Measurements from ENCODE around the gene C4orf17. TPM values are rescaled to one million over a fixed set of nuclear protein-coding genes. Genes with fewer than 3 reads are reported as not detected.
"Not testable (repeated sequence)": the region's sequence is repeated elsewhere in the genome, so short reads cannot be mapped to it uniquely, and the experiment has no call there.

The C4orf17 gene
- not detected for total RNA-seq

DNA sequence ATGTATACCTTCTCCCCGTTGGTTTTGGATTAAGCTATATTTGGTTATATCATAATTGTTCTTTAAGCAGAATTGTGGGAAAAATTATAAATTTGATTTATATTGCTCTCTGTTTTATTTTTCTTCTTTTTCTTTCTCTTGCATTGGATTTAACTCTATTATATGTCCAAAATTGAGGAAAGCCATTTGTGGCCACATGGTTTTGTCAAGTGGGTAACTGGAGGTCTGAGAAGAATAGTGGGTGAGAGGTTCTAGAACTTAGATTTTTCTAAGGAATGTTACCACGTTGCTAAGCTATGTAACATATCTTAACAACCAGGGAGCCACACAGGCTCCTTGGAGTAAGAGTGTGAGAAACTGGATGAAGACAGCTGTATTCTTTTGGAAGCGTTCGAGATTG, at the start of gene C4orf17:
Gene C4orf17, plus strand, starts transcription at position 301 of the 400 bp plus-strand sequence. CDS start 2,061 bp downstream, outside the sequence.
- no peak for DNase-seq (ENCODE audit: low spot score)

DNA sequence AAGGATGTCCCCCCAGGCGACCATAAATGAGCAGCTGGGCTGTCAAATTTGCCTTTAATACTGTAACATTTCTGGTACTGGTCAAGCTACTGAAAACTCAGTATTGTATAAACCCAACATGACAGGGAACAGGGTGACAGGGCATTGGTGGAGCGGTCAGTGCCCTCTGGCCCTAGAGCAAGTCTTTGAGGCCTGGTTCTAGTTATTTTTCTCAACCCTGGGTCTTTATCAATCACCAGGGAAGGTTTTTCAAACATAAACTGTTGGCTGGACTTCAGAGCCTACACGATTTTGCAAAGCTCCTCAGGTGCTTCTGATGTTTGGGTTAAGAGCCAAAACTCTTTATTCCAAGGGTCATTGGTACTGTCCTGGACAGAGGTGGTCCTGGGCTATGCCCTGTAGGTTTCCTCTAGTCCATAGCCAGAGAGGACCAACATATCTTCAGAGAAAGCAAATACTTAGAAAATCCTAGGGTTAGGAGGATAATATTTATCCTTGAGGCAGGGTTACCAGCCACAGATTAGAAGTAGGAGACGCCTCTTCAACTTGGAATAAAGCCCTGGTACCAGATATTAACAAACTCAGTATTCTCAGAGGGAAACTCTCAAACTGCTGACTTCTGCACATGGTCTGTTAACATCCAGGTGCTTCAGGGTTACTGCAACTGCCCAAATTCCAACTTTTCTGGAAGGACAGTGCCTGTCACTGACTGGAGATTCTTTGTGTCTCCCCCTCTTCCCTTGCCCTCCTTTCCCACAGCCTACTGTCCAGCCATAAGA, 49.0 kb upstream of the C4orf17 start:
- no peak for DNase-seq (ENCODE audit: low spot score)

DNA sequence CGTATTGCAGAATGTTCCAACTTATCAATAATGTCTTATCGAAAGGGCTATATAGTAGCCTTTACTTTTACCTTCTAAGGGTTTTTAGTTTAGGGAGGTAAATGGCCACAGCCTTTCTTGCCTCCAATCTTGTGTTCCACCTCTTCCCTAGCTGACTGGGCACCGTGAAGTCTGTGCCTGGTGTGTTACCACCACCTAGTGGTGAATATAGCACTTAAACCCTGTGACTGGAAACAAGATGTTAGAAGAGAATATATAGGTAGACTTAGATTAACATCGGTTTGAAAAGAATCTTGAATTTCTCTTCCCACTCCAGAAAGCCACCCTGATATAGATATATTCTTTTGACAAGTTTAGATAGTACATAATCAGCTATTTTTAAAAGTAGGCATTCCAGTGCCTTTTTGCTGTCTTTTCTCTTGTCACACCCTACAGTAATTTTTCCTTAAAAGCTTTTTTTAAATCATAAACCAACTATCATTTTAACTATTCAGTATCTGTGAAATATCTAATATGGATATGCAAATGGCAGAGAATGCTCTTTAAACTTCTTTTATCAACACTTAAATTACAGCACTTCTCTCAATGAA, 47.9 kb upstream of the C4orf17 start:
- DNase-seq (ENCODE audit: low spot score) = peak; percentile 64

DNA sequence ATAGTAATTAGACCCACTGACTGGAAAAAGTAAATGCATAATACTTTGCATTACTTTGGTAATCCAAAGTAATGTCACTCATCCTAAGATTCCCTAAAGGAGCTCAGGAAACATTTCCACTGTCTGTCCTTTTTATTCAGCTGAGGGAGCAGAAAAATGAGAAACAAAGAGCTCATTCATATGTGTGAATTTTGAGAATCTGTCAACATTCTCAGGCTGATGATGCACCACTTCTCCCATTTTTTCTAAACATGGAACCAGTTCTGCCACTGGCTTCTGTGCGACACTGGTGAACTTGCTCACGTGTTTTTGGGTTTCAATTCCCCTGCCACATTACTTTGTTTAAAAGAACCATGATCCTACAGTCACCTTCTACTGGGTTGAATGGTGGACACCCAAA, 47.3 kb upstream of the C4orf17 start:
- no peak for DNase-seq (ENCODE audit: low spot score)

DNA sequence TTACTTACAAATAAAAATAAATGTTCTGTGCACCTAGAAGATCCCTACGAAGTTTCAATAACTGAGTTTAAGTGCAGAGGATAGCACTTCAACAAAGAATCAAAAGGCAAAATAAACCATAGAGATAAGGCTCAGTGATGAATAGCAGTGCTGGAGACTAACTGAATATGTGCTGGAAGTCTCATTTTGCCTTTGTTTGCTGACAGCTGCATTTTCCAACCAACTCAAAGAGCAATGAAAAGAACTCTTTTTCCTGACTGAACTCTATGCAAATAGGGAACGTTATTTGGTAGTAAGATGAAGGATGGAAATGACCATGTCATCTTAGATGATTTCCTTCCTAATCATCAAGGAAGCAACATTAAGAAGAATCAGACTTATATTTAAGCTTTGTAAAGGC, 42.9 kb upstream of the C4orf17 start:
- DNase-seq (ENCODE audit: low spot score) = no peak

DNA sequence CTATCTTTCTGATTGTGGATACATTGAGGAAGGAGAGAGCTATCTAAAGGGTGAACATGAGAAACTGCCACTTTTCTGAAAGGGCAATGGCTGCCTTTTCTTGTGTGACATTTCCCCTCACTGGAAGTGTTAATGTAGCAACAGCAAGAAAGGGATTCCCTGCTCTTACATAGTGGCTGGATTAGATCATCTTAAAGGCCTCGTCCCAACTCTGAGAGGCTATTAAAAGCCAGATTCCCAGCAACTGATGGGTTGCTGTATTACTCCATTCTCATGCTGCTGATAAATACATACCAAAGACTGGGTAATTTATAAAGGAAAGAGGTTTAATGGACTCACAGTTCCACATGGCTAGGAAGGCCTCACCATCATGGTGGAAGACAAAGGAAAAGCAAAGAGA, 41.9 kb upstream of the C4orf17 start:
- DNase-seq (ENCODE audit: low spot score) = no peak

DNA sequence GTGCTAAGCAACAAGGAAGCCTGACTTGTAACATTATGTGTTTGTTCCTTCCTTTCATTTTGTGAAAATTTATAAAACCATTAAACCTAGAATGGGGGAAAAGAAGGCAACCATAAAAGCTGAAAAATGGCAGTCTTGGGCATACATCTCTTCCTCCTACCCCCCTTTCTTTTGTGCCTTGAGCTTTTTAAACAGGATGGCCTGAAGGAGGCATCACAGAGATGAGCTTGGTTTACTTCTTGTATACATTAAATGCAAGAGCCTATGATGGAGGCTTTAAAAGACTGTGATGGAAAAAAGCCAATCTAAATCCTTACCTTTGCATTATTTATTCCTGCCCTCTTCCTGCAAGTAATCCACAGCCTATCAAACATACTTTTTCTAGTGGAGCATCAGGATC, 39.5 kb upstream of the C4orf17 start:
- no peak for DNase-seq (ENCODE audit: low spot score)

DNA sequence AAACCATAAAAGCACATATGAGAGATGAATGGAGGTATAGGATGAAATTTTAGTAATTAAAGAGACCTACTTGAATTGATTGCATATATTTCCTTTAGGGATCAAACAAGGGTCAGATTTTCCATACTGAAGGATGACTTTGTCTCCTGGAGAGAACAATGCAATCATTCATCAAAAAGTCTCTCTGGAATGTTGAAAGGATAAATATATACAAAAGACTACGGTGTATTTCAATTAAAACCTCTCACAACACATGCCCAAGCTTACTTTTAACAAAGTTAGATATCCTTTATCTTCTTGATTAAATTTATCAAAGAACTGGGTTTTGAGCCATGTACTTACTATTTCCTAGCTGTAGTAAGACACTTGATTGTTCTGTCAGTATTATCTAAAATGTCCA, 38.9 kb upstream of the C4orf17 start:
- DNase-seq (ENCODE audit: low spot score) = no peak

DNA sequence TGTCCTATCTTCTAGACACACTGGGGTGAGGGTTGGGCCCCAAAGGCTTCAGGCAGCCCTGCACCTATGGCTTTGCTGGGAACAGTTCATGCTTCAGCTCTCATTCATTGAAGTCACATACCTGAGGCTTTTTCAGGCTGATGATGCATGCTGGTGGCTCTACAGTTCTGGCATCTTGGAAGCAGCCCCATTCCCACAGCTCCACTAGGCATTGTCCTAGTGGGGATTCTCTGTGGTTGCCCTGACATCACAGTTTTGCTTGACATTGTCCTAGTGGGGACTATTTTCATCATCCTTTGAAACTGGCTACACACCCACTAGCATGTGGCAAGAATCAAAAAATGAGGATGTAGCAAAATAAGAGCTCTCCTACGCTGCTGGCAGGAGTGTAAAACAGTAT, 37.7 kb upstream of the C4orf17 start:
- DNase-seq (ENCODE audit: low spot score) = no peak

DNA sequence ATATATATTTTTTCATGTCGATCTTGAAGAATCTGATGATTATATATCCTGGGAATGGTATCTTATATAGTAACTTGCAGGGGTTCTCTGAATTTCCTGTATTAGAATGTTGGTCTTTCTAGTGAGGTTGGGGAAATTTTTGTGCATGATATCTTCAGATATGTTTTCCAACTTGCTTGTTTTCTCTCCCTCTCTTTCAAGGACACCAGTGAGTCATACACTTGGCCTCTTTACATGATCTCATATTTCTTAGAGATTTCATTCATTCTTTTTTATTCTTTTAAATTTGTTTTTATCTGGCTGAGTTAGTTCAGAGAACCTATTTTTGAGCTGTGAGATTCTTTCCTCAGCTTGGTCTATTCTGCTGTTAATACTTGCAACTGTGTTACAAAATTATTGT, 27.2 kb upstream of the C4orf17 start:
- DNase-seq (ENCODE audit: low spot score) = no peak

DNA sequence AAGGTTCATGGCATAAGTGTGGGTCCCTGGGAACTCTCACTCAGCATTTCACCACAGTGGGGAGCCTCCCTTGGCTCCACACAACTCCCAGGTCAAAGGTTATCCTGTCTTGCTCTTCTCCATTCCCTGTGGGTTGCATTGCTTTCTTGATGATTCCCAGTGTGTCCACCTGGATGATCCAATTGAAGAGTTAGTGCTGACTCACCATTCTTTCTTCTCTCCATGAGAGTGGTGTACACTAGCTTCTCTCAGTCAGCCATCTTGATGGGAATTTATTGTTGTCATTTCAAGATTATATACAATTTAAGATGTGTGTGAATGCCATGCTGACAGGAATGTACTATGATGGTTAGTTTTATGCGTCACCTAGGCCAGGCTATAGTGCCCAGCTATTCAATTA, 25.6 kb upstream of the C4orf17 start:
- no peak for DNase-seq (ENCODE audit: low spot score)

DNA sequence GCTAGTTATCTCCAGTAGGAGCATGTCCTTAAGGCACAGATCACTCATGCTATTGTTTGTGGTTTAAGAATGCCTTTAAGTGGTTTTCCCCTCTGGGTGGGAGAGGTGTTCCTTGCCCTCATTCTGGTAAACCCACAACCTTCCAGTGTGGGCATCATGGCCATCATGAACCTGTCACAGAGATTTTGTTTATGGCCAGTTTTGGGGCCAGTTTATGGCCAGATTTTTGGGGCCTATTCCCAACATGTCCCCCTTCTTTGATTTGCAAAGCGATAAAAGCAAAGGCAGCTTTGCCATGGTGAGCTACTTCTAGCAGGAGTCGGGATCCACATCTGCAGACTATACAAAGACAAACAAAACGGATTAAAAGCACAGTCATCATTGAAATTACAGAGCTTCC, 24.2 kb upstream of the C4orf17 start:
- not testable (repeated sequence) for DNase-seq (ENCODE audit: low spot score)

DNA sequence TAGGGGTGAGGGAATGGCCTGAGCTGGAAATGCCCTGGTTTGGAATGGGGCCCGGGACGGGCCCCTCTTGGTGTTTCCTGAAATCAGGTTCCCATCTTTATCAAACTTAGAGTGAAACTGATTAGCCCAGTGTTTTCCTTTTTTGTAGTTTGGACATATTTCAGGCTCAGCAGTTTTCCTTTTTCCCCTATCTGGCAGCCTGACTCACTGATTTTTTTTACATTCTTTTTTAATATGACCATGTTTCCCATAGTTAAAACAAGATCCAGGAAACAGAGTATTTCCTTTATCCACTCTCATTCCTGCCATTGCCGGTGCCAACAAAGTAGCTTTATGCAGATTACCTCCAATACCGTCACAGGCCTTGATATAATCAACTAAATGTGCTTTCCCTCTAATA, 20.5 kb upstream of the C4orf17 start:
- DNase-seq (ENCODE audit: low spot score) = no peak

DNA sequence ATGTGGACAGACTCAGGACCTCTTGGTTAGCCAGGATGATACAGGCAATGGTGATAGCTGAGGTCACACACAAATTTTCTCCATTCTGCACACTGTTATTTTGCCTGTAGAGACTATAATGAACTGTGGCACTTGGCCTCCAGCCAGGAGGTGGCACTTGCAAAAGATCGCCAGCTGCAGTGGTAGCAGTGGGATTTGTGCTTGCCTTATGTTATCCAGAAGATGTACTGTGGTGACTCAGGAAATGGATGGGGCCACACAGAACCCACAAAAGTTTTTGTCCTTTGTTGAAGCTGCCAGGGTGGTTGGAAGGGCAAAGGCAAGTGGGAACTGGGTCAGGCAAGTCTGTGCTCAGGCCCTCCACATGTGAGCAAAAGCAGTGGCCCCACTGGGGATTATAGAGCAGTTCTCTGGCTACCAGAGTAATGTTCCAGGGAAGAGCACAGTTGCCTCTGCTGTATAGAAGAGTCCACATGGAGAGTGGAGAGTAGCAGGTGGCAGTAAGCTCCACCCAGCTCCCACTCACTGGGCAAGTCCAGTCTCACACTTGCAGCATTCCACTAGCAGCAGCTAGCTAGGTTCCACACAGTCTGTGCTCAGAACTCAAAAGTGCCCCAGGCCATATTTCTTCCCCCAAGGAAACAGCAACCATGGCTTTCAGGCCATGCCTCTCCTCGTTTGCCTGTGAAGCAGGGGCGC, 5.9 kb upstream of the C4orf17 start:
- no peak for DNase-seq (ENCODE audit: low spot score)

DNA sequence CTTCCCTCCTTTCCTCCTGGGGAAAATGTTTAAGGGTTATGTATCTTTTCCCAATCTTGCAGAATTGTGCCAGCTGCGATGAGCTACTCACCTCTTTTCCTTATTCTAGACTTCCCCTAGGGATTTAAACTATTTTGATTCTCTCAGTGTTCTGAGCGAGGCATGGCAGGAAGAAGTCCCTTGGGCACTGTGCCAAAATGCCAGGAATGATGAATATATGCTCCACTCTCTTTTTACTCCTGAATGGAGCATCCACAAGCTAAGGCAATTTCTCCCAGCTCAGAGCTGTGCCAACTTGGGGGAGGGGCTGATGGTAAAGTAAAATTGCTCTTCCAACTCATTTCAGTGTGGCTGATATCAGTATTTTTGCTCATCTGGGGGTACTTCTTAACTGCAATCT, 4.0 kb upstream of the C4orf17 start:
- no peak for DNase-seq (ENCODE audit: low spot score)

DNA sequence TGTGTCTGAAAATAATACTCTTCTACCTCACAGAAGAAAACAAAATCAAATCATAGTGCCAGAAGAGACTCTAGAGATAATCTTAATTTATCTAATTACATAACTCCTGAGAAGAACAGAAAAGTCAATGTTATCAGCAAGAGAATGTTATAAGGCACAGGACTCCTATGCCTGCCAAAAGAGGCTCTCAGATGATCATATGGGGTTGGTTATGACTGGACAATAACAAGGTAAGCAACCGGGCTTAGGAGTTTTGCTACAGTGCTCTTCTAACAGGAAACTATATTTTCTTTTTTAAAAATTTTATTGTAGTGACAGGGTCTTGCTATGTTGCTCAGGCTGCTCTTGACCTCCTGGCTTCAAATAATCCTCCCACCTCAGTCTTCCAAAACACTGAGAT, 3.5 kb upstream of the C4orf17 start:
- DNase-seq (ENCODE audit: low spot score) = no peak

DNA sequence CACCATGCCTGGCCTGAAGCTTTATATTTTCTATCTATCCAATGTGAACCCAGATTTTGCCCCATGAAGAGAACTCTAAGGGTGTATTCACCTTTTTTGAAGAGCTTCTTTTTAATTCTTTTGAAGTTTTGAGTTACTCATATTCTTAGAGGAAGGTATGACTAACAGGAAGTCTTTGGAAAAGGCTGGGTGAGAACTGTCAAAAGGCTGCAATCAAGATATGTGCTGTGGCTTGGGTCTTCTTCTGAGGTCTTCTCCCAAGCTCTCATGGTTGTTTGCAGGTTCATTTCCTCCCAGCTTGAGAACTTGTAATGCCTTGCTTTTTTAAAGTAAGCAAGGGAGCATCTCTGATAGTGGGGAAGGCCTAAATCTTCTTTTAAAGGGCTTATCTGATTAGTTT, 3.1 kb upstream of the C4orf17 start:
- DNase-seq (ENCODE audit: low spot score) = no peak

DNA sequence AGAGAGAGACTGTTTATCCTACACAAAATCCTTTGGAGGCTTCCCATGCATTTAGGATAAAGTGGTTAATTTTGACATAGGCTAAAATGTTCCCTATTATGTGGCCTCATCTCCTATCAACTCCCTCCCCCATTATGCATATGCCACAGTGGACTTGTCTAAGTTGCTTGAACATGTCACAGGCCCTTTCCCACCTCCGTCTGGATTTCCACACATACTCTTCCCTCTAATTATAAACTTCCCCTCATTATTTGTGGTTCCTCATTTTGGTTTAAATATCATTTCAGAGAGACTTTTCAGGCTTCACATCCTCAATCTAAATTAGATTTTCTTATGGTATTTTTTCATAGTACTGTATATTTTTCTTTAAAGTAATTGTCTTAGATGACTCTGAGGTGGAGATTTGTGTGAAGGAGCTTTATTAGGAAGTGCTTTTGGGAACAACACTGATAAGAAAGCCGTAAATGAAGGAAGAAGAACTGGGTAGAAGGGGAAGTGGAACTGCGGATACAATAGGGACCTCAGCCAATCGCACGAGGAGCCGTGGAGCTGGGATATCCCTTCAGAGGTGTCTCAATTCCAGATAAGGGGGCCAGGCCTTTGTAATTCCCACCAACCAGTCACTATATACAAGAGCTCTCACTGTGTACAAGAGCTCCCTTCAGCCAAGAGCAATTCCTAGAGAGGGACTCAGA, 7.9 kb downstream of the C4orf17 start:
- DNase-seq (ENCODE audit: low spot score) = no peak

DNA sequence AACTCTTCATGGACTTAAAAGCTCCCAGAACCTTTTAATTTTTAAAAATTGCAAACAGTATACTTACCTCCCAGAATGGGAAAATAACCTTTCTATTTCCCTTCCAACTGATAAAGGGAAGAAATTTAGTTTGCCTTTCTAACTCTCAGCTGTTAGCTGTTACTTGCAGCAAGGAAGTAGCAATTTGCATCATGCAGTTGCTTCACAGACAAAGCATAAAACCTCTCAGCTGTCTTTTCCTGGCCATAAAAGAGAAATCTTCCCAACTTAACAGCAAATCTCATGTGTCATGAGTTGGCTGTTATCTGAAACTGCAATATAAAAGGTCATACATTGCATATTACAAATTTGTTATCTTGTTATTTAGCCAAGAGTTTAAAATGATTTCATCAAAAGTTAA, 18.4 kb downstream of the C4orf17 start:
- no peak for DNase-seq (ENCODE audit: low spot score)

DNA sequence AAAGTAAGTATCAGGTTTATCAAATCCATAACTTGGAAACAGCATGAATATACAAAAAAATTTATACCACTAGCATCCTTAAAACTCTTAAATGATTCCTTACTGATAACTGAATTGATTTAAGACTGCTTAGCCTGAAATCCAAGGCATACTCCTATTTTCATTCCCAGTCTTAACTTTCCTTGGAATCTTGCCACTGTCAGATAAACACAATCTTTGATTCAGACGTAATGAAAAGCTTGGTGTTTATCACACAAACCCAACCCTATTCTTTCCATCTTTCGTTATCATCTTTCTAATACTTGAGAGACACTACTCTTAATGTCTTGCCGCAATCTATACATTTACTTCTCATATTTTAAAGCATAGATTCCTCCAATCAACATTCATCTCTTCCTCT, 19.1 kb downstream of the C4orf17 start:
- DNase-seq (ENCODE audit: low spot score) = no peak

DNA sequence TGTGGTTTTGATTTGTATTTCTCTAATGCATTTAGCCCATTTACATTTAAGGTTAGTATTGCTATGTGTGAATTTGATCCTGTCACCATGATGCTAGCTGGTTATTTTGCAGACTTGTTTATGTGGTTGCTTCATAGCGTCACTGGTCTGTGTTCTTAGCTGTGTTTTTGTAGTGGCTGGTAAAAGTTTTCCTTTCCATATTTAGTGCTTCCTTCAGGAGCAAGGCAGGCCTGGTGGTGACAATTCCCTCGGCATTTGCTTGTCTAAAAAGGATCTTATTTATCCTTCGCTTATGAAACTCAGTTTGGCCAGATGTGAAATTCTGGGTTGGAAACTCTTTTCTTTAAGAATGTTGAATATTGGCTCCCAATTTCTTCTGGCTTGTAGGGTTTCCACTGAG, 23.9 kb downstream of the C4orf17 start:
- DNase-seq (ENCODE audit: low spot score) = not testable (repeated sequence)

DNA sequence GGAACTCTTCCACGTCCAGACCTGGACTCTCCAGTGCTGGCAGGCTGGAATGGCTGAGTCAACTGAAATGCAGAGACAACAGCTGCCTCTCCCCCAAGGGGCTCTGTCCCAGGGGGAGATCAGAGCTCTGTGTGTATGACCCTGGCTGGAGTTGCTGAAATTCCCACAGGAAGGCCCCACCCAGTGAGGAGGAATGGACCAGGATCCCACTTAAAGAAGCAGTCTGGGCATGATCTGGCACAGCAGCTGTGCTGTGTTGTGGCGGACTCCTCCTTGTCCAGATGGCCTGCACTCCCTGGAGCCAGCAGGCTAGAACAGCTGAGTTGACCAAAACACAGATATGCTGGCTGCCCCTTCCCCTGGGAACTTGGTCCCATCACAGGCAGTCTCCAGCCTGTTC, 25.4 kb downstream of the C4orf17 start:
- DNase-seq (ENCODE audit: low spot score) = no peak

DNA sequence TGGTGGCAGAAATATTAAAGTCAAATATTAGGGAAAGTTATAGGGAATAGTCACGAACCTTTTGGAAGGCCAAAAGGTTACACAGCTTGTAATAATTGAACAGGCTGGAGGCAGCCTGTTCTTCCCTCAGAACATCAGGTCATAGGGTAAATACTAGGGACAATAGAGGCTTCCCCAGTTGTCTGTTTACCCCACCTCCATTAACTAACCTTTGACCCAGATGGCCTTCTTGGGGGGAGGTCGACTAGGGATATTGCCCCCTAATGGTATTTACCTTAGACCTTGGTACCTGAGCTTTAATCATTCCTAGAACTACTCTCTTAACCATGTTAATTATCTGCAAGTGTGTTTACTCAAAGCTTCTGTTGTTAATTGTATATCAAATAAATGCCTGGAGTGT, 26.0 kb downstream of the C4orf17 start:
- no peak for DNase-seq (ENCODE audit: low spot score)

All from mucosa of gallbladder (tissue), 1 donor.